ENCODE data around the gene MIAT. TPM values are rescaled to one million over a fixed set of nuclear protein-coding genes. Genes with fewer than 3 reads are reported as not detected.

The MIAT gene
- total RNA-seq, 4 donors from 2014 or later: 0.49 to 1.5 (median 0.93) TPM

GRCh38 chr22:26689513-26690301, 32.3 kb downstream of the MIAT start:
- TF ChIP-seq, protein P1, sequence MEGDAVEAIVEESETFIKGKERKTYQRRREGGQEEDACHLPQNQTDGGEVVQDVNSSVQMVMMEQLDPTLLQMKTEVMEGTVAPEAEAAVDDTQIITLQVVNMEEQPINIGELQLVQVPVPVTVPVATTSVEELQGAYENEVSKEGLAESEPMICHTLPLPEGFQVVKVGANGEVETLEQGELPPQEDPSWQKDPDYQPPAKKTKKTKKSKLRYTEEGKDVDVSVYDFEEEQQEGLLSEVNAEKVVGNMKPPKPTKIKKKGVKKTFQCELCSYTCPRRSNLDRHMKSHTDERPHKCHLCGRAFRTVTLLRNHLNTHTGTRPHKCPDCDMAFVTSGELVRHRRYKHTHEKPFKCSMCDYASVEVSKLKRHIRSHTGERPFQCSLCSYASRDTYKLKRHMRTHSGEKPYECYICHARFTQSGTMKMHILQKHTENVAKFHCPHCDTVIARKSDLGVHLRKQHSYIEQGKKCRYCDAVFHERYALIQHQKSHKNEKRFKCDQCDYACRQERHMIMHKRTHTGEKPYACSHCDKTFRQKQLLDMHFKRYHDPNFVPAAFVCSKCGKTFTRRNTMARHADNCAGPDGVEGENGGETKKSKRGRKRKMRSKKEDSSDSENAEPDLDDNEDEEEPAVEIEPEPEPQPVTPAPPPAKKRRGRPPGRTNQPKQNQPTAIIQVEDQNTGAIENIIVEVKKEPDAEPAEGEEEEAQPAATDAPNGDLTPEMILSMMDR (IDR thresholded peaks at IDR 0.05; ENCODE audit: low read depth): no peak

- TF ChIP-seq, protein P1 (IDR thresholded peaks at IDR 0.05; ENCODE audit: low read depth): no peak
Measured at GRCh38 chr22:26690654-26691376, 33.4 kb downstream of the MIAT start.

GRCh38 chr22:26691377-26691716, 34.0 kb downstream of the MIAT start:
- TF ChIP-seq, protein P1 (IDR thresholded peaks at IDR 0.05; ENCODE audit: low read depth): no peak

DNA sequence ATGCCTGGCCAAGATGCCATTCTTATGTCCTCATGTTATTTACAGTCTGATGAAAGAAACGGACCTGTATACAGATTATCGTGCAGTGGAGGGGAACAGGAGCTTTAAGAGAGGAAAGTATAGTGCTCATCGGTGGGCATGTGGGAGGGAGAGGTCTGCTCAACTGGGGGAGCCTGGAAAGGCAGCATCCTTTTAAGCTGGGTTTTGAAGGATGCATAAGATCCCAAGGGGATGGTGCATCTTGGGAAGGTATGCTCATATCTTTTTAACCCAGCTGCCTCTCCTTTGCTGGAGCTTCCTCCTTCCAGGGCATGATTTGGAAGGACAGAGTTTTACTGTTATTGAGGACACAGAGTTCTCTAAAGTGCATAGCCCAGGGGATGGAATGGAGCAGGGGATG, 34.8 kb downstream of the MIAT start:
- TF ChIP-seq, protein P1 (IDR thresholded peaks at IDR 0.05; ENCODE audit: low read depth): no peak

DNA sequence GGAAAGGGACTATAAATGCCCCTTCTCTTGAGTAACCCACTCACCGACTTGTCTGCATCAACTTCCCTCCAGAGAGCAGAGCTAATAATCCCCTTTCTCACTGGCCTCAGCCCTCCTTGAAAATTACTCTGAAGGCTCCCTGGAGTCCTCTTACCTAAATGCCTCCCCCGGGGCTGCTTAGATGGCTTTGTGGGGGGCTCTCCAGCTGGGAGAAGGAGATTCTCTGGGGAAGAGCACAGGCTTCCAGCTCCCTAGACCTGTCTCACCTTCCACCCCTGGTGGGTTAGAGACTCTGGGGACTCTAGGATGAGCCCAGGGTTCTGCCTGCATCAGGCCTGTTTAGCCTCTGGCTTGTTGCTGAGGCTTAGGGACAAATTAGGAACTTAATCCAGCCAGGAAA, 39.8 kb downstream of the MIAT start:
- TF ChIP-seq, protein P1 (IDR thresholded peaks at IDR 0.05; ENCODE audit: low read depth): no peak

GRCh38 chr22:26700462-26700861, 43.1 kb downstream of the MIAT start:
- TF ChIP-seq, protein P1 (IDR thresholded peaks at IDR 0.05; ENCODE audit: low read depth): no peak

GRCh38 chr22:26700886-26701285, 43.5 kb downstream of the MIAT start:
- TF ChIP-seq, protein P1 (IDR thresholded peaks at IDR 0.05; ENCODE audit: low read depth): no peak

Measured in subcutaneous adipose tissue (tissue), 4 donors.